ENCODE measurements around the gene INAFM2.
A peak's percentile ranks its signal among the peaks of the same experiment; 100 is the strongest.

INAFM2 gene

DNA sequence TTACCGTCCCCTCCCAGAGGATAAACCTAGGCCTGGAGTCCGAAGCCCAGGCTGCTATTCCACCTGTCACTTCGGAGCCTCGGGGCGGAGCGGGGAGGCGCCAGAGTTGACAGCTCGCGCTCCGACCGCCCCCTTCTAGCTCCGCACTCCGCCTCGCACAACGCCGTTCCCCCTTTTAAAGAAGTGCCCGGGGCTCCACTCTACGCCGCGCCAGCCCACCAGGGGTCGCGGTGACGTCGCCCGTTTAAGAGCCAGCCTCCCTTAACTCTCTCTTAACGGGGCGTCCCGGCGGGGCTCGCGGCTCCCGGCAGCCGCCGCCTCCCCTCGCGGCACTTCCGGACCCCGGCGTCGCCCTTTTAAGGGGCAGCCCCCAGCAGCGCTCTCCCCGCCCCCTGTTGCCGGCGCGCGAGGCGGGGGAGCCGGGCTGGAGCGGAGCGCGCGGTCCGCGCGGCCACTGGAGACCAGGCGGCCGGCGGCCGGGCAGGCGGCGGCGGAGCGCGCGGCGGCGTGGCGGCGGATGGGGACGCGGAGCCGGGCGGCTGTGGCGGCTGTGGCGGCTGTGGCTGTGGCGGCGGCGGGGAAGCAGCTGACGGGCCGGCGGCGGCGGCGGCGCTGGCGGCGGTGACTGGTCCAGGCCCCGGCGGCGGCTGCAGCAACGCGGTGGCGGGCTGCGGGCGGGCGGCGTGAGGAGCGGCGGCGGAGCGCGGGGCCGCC lies at the start of gene INAFM2:
Gene INAFM2, plus strand, starts transcription at position 454 of the 714 bp plus-strand sequence. CDS start 364 bp downstream, outside the sequence.
- DNase-seq, result peak; percentile 84

DNA sequence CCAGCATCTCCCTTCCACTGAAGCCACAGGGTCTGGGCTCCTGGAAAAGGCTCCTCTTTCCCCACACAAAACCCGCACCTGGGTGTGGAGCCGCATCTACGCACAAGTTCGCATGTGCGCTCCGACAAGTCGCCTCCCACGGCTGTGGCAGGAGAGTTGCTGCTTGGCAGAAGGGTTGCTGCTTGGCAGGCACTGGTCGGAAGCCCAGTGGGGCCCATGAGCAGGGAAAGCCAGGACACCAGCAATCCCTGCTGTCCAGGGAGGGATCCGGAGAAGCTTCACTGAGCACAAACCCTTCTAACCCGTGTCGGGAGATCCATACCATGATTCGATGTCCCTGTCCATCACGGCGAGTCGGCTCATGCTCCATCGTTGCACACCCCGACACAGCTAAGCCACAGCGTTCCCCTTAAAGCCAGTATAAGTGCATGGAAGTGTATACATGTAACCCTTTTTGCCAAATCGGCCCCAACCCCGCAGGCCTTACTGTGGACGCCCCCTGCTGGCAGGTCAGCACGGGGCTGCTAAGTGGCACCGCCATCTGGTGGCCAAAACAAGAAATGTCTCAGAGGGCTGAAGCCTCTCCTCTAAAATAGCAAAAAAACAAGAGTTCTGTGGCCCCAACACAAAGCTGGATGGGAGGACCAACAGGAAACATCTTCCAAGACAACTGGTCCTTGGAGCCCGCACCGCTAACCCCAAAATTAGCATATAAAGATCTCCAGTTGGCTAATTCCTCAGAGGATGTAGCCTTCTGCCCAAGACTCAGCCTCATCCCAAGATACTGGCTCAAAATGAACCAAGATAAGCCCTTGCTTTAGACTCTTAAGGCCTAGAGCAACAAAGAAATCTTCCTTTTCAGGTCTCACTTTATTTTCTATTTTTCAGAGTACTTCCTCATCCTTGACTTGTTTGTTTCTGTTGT lies 48.9 kb upstream of the INAFM2 start:
- DNase-seq, result no peak

- DNase-seq, result no peak
These were observed 48.0 kb upstream of the INAFM2 start for GRCh38 chr15:40275523-40275922.

- no peak for DNase-seq
These were observed 47.5 kb upstream of the INAFM2 start for GRCh38 chr15:40275954-40276353.

GRCh38 chr15:40276927-40277326 lies 46.6 kb upstream of the INAFM2 start:
- no peak for DNase-seq

DNA sequence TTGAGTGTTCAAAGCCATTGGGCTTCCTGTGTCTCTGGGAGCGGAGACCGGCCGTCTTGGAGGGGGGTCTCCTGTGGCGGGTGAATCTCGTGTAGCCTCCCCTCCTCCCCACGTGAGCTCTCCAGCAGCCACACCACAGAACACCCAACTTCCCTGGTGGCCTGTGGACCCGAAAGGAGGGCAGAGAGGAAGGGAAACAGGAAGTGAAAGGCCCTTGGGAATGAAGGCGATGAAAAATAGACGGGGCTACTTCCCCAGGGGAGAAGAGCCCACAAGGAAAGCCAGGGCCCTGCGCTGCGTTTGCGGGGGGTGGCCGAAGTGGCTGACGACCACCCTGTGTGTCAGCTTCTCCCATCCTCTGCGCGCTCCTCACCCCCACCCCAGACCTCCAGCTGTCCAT lies 46.0 kb upstream of the INAFM2 start:
- DNase-seq, result no peak

- DNase-seq, result no peak
These were observed 45.5 kb upstream of the INAFM2 start for GRCh38 chr15:40278026-40278425.

DNA sequence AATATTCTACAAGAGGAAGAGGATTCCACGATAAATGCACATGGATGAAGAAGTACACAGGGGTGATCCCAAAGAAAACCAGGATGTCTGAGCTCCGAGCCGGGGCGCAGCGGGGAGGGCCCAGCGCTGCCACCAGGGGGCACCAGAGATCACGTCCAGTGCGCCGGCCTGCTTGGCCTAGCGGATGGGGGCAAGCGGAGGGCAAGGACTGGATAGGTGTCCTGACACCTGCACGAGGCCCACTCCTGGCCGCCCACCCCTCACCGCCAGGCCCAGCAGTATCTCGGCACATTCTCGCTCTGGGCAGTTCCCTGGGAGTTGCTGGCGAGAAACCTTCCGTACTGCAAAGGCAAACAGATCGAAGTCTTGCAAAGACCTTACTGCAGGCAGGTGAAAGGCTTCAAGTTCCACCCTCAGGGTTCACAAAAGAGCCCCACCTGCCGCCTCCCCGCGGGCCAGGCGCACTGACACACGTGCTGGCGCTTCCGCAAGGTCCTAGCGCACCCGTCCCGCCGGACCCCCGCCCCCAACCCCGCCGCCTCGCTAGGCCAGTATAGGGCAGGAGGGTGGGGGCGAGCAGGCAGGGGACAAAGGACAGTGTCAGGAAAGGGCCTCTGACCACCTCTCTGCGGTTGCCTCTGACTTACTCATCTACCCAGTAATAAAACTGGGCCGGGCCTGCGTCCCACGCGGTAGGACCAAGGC lies 43.9 kb upstream of the INAFM2 start:
- DNase-seq, result peak; percentile 83

- no peak for DNase-seq
These were observed 43.0 kb upstream of the INAFM2 start for GRCh38 chr15:40280260-40281056.

DNA sequence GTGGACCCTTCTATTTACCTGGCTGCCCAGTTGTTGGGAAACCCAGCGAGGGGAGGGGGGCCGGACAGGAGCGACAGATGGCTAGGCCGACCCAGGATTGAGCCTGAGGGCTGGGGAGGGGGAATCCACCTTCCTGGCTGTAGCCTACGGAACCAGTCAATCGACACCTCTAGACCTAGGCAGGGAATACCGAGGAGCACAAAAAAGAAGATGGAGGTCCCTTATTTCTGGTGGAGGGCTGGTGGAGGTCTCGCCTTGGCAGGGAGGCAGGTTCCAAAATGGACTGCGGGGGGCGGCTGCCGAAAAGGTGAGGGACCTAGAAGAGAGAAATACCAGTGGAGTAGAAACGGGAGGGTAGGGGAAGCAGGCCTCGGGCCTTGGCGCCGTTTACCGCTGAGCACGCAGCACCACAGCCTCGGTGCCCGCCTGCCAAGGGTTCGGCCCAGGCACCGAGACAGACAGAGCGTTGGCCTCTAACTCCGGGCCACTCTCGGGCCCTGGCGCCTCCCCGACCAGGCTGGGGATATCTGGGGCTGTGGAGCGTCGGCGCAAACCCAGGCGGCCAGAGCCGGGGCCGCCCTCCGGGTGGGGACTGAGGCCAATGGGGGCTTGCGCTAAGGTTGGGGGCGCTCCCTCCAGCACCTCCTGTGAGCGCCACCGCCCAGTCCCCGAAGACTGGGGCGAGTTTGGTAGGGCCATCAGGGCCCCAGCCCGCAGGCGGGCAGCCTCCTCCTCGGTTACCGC lies 42.3 kb upstream of the INAFM2 start:
- no peak for DNase-seq

DNA sequence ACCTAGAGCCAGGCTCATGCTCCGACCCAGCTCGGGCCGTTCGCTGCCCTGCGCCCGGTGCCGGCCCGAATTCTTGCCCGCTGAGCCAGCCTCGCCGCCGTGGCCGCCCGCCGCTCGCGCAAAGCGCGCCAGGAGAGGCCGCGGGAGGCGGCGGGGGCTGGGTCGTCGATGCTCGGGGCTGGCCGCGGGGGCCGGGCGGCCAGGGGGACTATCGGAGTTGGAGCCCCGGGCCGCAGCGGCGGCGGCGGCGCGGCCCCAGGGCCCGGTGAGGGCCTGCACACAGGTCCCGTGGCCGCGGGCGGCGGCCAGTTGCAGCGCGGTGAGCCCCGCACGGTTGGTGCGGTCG lies 41.7 kb upstream of the INAFM2 start:
- DNase-seq, result no peak

- peak; percentile 96 for DNase-seq
These were observed 41.2 kb upstream of the INAFM2 start for GRCh38 chr15:40282147-40282868.

DNA sequence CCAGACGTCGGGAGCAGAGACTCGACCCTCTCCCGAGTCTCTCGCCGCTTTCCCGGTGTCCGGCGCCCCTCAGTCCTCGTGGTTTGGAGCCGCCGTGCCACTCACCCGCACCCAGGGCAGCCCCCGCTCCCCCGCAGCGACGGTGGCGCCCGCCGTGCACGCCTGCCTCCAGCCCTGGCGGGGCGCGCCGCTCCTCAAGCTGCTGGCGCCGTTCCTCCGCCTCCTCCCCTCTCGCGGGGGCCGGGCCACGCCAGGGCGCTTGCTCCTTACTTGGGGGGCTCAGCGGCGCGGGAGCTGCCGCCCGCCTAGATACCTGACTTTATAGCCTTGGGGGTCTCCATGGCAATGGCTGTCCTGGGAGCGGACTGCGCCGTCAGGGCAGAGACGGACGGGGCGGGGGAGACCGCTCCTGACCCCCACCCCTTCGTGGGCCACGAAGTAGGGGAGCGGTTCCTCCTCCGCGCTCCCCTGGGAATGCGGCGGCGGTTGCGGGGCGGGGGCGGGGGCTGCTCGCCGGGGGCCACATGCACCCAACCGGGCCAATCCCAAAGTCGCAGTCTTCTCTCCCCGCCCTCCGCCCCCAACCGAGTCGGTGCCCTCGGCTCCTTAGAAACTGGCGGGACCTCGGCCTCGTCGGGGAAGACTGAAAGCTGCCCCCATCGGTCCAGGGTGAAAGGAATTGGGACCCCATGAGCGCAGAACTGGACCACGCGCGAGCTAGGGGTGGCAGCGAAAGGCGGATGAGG lies 40.5 kb upstream of the INAFM2 start, which contains the start of gene ANKRD63:
Gene ANKRD63, minus strand, starts transcription at position 196 of the 746 bp plus-strand sequence. CDS start 478 bp downstream, outside the sequence.
- DNase-seq, result peak; percentile 86

- no peak for DNase-seq
These were observed 39.7 kb upstream of the INAFM2 start for GRCh38 chr15:40283615-40284300.

DNA sequence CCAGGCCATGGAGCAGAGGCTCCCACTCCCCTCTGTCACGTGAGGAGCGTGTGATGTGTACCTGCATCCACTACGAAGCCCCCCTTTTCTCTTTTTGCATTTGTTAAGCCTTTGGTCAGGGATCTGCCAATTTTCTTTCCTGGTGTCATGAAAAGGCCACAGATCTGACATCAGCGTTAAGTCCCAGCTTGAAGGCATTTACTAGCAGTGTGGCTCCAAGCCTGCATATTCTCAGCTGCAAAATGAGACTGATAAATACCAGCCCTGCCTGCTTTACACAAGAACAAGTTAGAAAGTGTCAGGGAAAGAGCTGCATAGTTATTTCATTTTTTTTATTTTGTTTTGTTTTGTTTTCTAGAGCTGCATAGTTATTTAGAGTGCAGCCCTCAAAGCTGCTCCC lies 38.3 kb upstream of the INAFM2 start:
- DNase-seq, result no peak

GRCh38 chr15:40285554-40286011 lies 37.9 kb upstream of the INAFM2 start:
- DNase-seq, result no peak

DNA sequence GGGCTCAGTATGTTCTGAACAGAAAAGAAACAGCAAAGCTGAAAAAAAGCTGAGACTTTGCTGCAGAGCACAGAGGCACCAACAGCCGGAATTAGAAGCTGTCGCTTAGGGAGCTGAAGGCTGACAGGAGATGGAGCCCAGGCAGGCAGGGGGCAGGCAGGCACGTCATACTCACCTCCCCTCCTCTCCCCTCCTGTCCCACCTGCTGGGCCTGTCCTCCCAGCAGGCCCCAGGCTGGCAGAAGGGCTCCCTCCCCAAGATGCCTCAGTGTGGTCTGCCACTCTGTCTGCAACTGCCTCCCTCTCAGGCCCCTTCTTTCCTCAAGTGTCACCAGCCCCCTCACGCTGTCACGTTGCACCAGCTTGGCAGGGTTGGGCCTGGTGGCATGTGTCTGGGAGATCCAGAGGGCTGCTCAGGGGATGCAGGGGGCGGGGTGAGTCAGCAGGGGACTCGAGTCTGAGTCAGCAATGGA lies 37.4 kb upstream of the INAFM2 start:
- no peak for DNase-seq

GRCh38 chr15:40286794-40287193 lies 36.7 kb upstream of the INAFM2 start:
- DNase-seq, result no peak

- no peak for DNase-seq
These were observed 36.0 kb upstream of the INAFM2 start for GRCh38 chr15:40287505-40287904.

Measured in 8988T (cell line).